DOHH2 (cell line): Measurements from ENCODE around the gene CACNB4.

Source experiments
- H3F3A ChIP-seq: fragments of 200-600 bp; sonication (generic), shearing (Covaris generic); 2 replicates; pipeline ENCODE4 v1.6.0; 2016; ENCODE audit warnings: antibody characterized with exemption, mild to moderate bottlenecking; ENCODE audit not compliant: control insufficient read depth, insufficient read depth
- H3K27ac ChIP-seq: fragments of 200-600 bp; sonication (generic); 2 replicates; pipeline ENCODE4 v1.5.1; 2014; ENCODE audit warnings: low read depth, mild to moderate bottlenecking, low read length, moderate library complexity
- H3K27me3 ChIP-seq: fragments of 200-600 bp; sonication (generic); 2 replicates; pipeline ENCODE4 v1.6.1; 2014; ENCODE audit warnings: mild to moderate bottlenecking, low read length, mixed read lengths; ENCODE audit not compliant: control insufficient read depth
- H3K36me3 ChIP-seq: fragments of 200-600 bp; sonication (generic); 2 replicates; pipeline ENCODE4 v1.6.1; 2014; ENCODE audit warnings: mild to moderate bottlenecking, low read length, moderate library complexity, mixed read lengths; ENCODE audit not compliant: control insufficient read depth
- H3K4me1 ChIP-seq: fragments of 200-600 bp; sonication (generic); 2 replicates; pipeline ENCODE4 v1.6.1; 2014; ENCODE audit warnings: mild to moderate bottlenecking, low read length, mixed read lengths; ENCODE audit not compliant: control insufficient read depth
- H3K4me2 ChIP-seq: fragments of 200-600 bp; sonication (generic); 2 replicates; pipeline ENCODE4 v1.6.0; 2014; ENCODE audit warnings: mild to moderate bottlenecking, low read length, moderate library complexity
- H3K4me3 ChIP-seq: fragments of 200-600 bp; sonication (generic); 2 replicates; pipeline ENCODE4 v1.5.1; 2014; ENCODE audit warnings: mild to moderate bottlenecking, low read length, mixed read lengths
- H3K79me2 ChIP-seq: fragments of 200-600 bp; sonication (generic); 2 replicates; pipeline ENCODE4 v1.6.1; 2014; ENCODE audit warnings: mild to moderate bottlenecking, low read length, mixed read lengths; ENCODE audit not compliant: control insufficient read depth
- H3K9me2 ChIP-seq: fragments of 200-600 bp; sonication (generic); replicated peaks from 2 replicates; pipeline ENCODE4 v1.6.1; 2014; ENCODE audit warnings: mild to moderate bottlenecking, low read length, mixed read lengths; ENCODE audit not compliant: control insufficient read depth
- H3K9me3 ChIP-seq: fragments of 200-600 bp; sonication (generic); 2 replicates; pipeline ENCODE4 v1.6.1; 2014; ENCODE audit warnings: antibody characterized with exemption, low read length, mixed read lengths; ENCODE audit not compliant: control insufficient read depth, insufficient read depth
- H4K20me1 ChIP-seq: fragments of 200-600 bp; sonication (generic); 2 replicates; pipeline ENCODE4 v1.6.0; 2014; ENCODE audit warnings: low read depth, mild to moderate bottlenecking, antibody characterized with exemption, low read length, moderate library complexity; ENCODE audit not compliant: control insufficient read depth, insufficient read depth
- CTCF ChIP-seq: fragments of 200-600 bp; sonication (generic); IDR thresholded peaks from one replicate; pipeline ENCODE4 v1.5.1; 2014; ENCODE audit warnings: antibody characterized with exemption, mild to moderate bottlenecking, low read depth, low read length; ENCODE audit not compliant: poor library complexity, severe bottlenecking
- EZH2phosphoT487 ChIP-seq: fragments of 200-600 bp; sonication (generic); IDR thresholded peaks from 2 replicates; pipeline ENCODE4 v1.6.1; 2017; ENCODE audit warnings: borderline replicate concordance, mild to moderate bottlenecking, antibody characterized with exemption, low read length, moderate library complexity, mixed read lengths

The CACNB4 gene

GRCh38 chr2:152036611-152037469 lies 62.0 kb downstream of the CACNB4 start:
- Histone ChIP-seq H3K27ac (no peak overlapping the region), H3K27me3 (no peaks in the 10 kb centered on the region), H3K4me1 (no peaks in the 10 kb centered on the region), H3K9me2 (no peaks in the 10 kb centered on the region), H3K9me3 (no peaks in the 10 kb centered on the region), H3K79me2 (no peaks in the 10 kb centered on the region), H3K36me3 (no peaks in the 10 kb centered on the region), H3F3A (no peaks in the 10 kb centered on the region), H3K4me2 (no peak overlapping the region), H4K20me1 (no peaks in the 10 kb centered on the region), H3K4me3 (no peak overlapping the region)
- TF ChIP-seq CTCF (peak; percentile 77), EZH2phosphoT487 (no peak)

- Histone ChIP-seq H4K20me1 (no peaks in the 10 kb centered on the region), H3F3A (no peaks in the 10 kb centered on the region), H3K9me3 (no peaks in the 10 kb centered on the region), H3K27ac (no peak overlapping the region), H3K4me1 (no peaks in the 10 kb centered on the region), H3K4me2 (no peak overlapping the region), H3K79me2 (no peaks in the 10 kb centered on the region), H3K4me3 (no peak overlapping the region), H3K9me2 (no peaks in the 10 kb centered on the region), H3K27me3 (peaks cover 2% of the 10 kb centered on the region; the same call in 1 of the 2 replicates), H3K36me3 (no peaks in the 10 kb centered on the region)
- TF ChIP-seq CTCF (no peak), EZH2phosphoT487 (no peak)
Observed at GRCh38 chr2:152034257-152034801, 64.5 kb downstream of the CACNB4 start.

- Histone ChIP-seq H3K79me2 (no peaks in the 10 kb centered on the region), H3K27ac (no peak overlapping the region), H3K9me3 (no peaks in the 10 kb centered on the region), H3K9me2 (no peaks in the 10 kb centered on the region), H3K4me3 (no peak overlapping the region), H3K27me3 (peaks cover 7% of the 10 kb centered on the region), H3K4me1 (no peaks in the 10 kb centered on the region), H3K4me2 (no peak overlapping the region), H4K20me1 (no peaks in the 10 kb centered on the region), H3K36me3 (no peaks in the 10 kb centered on the region), H3F3A (no peaks in the 10 kb centered on the region)
- no peak for TF ChIP-seq EZH2phosphoT487
- TF ChIP-seq CTCF: no peak
Observed at GRCh38 chr2:152033011-152033925, 65.6 kb downstream of the CACNB4 start.
